ENCODE measurements around the gene VOPP1. TPM values are rescaled to one million over a fixed set of nuclear protein-coding genes. Genes with fewer than 3 reads are reported as not detected.

VOPP1 gene
- total and polyA plus RNA-seq, 10 donors: 60.3 to 168 (median 144) TPM

- Histone ChIP-seq H3K27ac (peak overlapping the region; percentile 52 to 97 (median 91)), H3K27me3 (replicated peaks in 1 of 7) (no peaks in the 10 kb centered on the region), H3K4me3 (peak overlapping the region; percentile 83 to 99 (median 98)), H3K36me3 (no peaks in the 10 kb centered on the region), H3K4me1 (peaks cover 62 to 84% (median 79%) of the 10 kb centered on the region in 6 donors), H3K9me3 (no peaks in the 10 kb centered on the region)
- WGBS, 5 donors: 66 to 76% (median 69%) methylated on average over 18 of the region's 18 CpGs
- peak in 1 of 3 donors; percentile 28 for TF ChIP-seq POLR2A (IDR thresholded peaks at IDR 0.05)
- TF ChIP-seq POLR2AphosphoS5 (IDR thresholded peaks at IDR 0.05): no peak
- TF ChIP-seq CTCF (IDR thresholded peaks at IDR 0.05 in 8 of 11, conservative IDR thresholded peaks at IDR 0.05 in 3 of 11): no peak
- no peak for DNase-seq
- intact Hi-C loops (cut with DNase I; ENCODE audit: low total_unique reads): no loop called here
Measured at GRCh38 chr7:55570218-55570873, 2.0 kb downstream of the VOPP1 start.

DNA sequence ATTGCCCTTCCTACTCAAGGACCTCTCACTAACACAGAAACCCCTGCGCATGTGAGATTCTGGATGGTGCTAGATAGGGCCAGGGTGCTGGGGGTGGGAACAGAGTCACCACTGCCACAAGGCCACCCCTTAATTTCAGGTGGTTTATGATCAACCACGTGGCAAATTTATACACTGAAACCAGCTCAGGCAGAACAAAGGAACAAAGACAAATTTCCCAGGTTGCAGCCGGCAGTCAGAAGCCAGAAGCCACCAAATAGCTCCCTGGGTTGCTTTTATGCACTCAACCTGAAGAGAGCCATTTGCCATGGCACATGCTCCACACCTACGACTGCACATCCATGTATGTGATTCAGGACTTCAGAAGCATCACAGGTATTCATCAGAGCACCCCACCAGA, 2.5 kb downstream of the VOPP1 start:
- no peaks in the 10 kb centered on the region for H3K9me3 ChIP-seq
- TF ChIP-seq POLR2AphosphoS5 (IDR thresholded peaks at IDR 0.05) (no peak), CTCF (IDR thresholded peaks at IDR 0.05 in 8 of 11, conservative IDR thresholded peaks at IDR 0.05 in 3 of 11) (no peak), POLR2A (IDR thresholded peaks at IDR 0.05) (no peak)
- no peak for DNase-seq
- H3K36me3 ChIP-seq: no peaks in the 10 kb centered on the region
- H3K27me3 ChIP-seq (replicated peaks in 1 of 7): no peaks in the 10 kb centered on the region
- intact Hi-C loops (cut with DNase I; ENCODE audit: low total_unique reads): no loop called here
- H3K27ac ChIP-seq: peak overlapping the region; percentile 39 to 97 (median 90)
- H3K4me1 ChIP-seq: peaks cover 64 to 90% (median 84%) of the 10 kb centered on the region in 6 donors
- 40 to 61% (median 45%) methylated on average over 3 to 4 of the region's 4 CpGs for WGBS, 5 donors
- H3K4me3 ChIP-seq: peak overlapping the region in 7 of 8 donors; percentile 97 to 99 (median 99)

DNA sequence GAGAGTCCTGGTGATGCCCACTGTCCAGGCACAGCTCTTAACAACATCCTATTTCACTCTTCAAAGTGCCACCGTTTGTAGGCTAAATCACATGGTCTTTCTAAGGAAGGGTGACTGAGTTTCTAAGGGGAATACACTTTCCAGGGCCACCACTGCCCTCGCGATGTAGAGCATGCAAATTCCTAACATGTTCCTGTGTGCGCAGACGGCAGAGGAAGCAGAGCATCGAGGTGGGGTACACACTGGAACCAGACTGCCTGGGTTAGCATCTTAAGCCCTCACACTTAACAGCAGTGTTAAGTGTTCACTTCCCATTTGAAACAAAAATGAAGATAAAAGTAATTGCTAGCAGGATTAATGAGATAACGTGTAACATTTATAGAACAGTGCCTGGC, 3.0 kb downstream of the VOPP1 start:
- Histone ChIP-seq H3K4me1 (peaks cover 65 to 90% (median 84%) of the 10 kb centered on the region in 6 donors), H3K4me3 (peak overlapping the region in 6 of 8 donors; percentile 12 to 99 (median 99)), H3K27ac (peak overlapping the region; percentile 39 to 97 (median 90)), H3K36me3 (no peaks in the 10 kb centered on the region), H3K9me3 (no peaks in the 10 kb centered on the region), H3K27me3 (replicated peaks in 1 of 7) (no peaks in the 10 kb centered on the region)
- peak; percentile 75 for DNase-seq
- intact Hi-C loops (cut with DNase I; ENCODE audit: low total_unique reads): no loop called here
- TF ChIP-seq CTCF (IDR thresholded peaks at IDR 0.05 in 8 of 11, conservative IDR thresholded peaks at IDR 0.05 in 3 of 11): no peak
- TF ChIP-seq POLR2AphosphoS5 (IDR thresholded peaks at IDR 0.05): peak in 2 of 3 donors; percentile 36 to 71
- WGBS, 5 donors: 22 to 33% (median 26%) methylated on average over 7 of the region's 7 CpGs

- intact Hi-C loops (cut with DNase I; ENCODE audit: low total_unique reads): no loop called here
- DNase-seq: no peak
- Histone ChIP-seq H3K4me1 (peaks cover 60 to 90% (median 82%) of the 10 kb centered on the region in 6 donors), H3K27me3 (replicated peaks in 1 of 7) (no peaks in the 10 kb centered on the region), H3K4me3 (peak overlapping the region in 3 of 8 donors; percentile 12 to 99 (median 99)), H3K9me3 (no peaks in the 10 kb centered on the region), H3K36me3 (no peaks in the 10 kb centered on the region), H3K27ac (peak overlapping the region; percentile 39 to 97 (median 90))
- no peak for TF ChIP-seq POLR2A (IDR thresholded peaks at IDR 0.05)
- TF ChIP-seq POLR2AphosphoS5 (IDR thresholded peaks at IDR 0.05): no peak
- no peak for TF ChIP-seq CTCF (IDR thresholded peaks at IDR 0.05 in 8 of 11, conservative IDR thresholded peaks at IDR 0.05 in 3 of 11)
- 36 to 78% (median 59%) methylated on average over 4 of the region's 4 CpGs for WGBS, 5 donors
Measured at GRCh38 chr7:55568613-55569268, 3.6 kb downstream of the VOPP1 start.

Data from spleen (tissue), 11 donors.